RWPE1 (cell line): ENCODE data around the gene LAMA2.

Source experiments
- CTCF ChIA-PET: fragments of 350-600 bp; sonication (Branson Sonifier 250); formaldehyde crosslinking; extraction: SDS; loops from one replicate; lab custom pipeline; 2021; lab: Yijun Ruan, JAX
- POLR2A ChIA-PET: fragments of 400-600 bp; formaldehyde crosslinking; extraction: SDS; loops from one replicate; lab custom pipeline; 2020; ENCODE audit warnings: antibody characterized with exemption; ENCODE audit not compliant: low non-redundant PET; lab: Yijun Ruan, JAX
- DNase-seq: peaks from one replicate; pipeline ENCODE4 v3.0.0; 2012; ENCODE audit warnings: low spot score
- H3K27ac ChIP-seq: fragments of 450-650 bp; 2 replicates; pipeline ENCODE4 v1.5.1; 2017
- TF ChIP-seq, protein P1 (sequence below): fragments of 450-650 bp; conservative IDR thresholded peaks from 2 replicates; pipeline ENCODE4 v1.5.1; 2017; ENCODE audit warnings: low read depth, mild to moderate bottlenecking

LAMA2 gene

DNA sequence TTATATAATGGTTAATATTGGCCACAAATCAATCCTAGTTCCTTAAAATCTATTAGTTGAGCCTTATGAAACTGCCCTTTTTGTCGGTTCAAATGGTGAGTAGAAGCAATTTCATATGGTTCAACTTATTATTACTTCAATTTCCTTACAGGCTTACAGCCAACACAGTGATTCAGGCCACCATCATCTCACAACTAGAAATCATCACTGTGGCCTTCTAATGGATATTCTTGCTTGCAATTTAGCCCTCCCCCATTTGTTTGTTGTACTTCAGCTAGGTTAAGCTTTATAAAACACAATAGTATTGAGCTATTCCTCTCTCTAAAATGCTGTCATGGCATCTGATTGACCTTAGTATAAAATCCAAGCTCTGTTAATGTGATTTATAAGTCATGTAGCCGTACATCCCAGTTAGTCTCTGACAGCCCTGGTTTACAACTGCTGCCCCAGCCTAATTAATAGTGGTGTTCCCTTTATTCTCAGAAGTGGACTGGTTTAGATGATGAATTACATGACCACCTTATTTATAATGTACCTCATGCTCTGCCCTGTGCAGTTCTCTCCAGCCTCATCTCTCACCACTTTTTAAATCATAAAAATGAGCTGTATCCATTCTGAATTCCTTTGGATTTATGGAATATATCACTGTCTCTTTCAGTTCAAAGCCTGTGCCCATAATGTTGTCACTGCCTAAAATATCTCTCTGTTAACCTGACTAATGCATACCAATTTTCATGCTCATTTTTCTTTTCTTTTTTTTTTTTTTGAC lies 36.7 kb downstream of the LAMA2 start:
- DNase-seq = no peak
- no peak overlapping the region for H3K27ac ChIP-seq
- CTCF ChIA-PET = no interaction called here
- TF ChIP-seq, protein P1, sequence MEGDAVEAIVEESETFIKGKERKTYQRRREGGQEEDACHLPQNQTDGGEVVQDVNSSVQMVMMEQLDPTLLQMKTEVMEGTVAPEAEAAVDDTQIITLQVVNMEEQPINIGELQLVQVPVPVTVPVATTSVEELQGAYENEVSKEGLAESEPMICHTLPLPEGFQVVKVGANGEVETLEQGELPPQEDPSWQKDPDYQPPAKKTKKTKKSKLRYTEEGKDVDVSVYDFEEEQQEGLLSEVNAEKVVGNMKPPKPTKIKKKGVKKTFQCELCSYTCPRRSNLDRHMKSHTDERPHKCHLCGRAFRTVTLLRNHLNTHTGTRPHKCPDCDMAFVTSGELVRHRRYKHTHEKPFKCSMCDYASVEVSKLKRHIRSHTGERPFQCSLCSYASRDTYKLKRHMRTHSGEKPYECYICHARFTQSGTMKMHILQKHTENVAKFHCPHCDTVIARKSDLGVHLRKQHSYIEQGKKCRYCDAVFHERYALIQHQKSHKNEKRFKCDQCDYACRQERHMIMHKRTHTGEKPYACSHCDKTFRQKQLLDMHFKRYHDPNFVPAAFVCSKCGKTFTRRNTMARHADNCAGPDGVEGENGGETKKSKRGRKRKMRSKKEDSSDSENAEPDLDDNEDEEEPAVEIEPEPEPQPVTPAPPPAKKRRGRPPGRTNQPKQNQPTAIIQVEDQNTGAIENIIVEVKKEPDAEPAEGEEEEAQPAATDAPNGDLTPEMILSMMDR = no peak
- POLR2A ChIA-PET = interaction anchor here (0.7 kb wide), 1 partner anchor 1357 kb away, joined by 4 read pairs; no protein-coding TSS in a partner anchor

DNA sequence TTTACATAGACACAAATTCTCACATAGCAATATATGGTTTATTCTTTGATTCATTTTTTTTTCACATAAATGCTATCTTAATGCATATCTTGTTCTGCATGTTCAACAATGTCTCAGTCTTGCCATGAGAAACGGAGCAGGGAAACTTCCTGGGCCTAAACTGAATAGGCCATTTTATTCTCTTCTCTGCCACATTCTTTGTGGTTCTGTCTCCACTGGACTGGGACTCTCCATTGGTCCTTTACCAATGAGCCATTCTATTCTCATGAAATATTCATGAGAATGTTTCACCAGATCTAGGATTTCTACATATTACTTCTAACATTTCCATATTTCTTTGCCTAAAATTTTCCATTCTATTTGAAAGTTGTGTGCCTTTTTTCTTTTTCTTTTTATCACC lies 42.8 kb downstream of the LAMA2 start:
- H3K27ac ChIP-seq = no peak overlapping the region
- CTCF ChIA-PET = no interaction called here
- TF ChIP-seq, protein P1 = no peak
- POLR2A ChIA-PET = no interaction called here
- DNase-seq = no peak

DNA sequence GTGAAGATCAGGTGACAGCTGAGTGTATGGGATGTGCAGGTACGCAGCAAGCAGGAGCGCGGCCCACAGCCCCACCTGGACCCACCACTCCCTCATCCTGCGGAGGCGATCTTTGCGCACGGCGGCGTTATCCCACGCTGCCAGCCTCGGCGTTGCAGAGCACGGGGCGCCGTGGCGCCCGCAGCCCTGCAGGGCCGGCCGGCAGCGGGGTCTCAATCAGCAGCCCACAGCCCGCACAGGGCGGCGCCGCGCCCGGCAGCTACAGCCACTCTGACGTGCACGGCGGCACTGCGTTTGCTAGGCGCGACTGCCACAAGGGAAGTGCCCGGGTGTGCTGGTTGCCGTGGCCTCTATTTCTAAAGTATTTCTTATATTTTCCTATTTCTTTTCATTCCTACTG lies 46.9 kb downstream of the LAMA2 start:
- POLR2A ChIA-PET = no interaction called here
- H3K27ac ChIP-seq = no peak overlapping the region
- TF ChIP-seq, protein P1 = no peak
- DNase-seq = no peak
- CTCF ChIA-PET = no interaction called here

DNA sequence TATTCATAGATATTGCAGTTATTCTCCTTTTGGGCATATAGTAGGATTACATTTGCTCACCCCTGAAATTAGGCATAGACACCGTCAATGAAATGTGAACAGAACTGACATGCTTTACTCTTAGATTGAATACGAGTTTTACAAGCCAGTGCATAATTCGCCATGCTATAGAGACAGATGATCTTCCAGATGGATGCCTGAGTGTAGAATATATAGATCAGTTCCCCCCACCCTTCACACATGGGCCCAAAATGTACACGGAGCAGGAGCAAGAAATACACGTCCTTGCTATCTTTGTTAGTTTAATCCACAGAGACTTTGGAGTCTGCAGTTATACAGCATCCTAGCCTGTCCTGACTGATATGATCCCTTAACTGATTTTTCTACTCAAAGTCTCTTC lies 47.4 kb downstream of the LAMA2 start:
- ChIA-PET CTCF (no interaction called here), POLR2A (no interaction called here)
- H3K27ac ChIP-seq = no peak overlapping the region
- TF ChIP-seq, protein P1 = no peak
- no peak for DNase-seq

DNA sequence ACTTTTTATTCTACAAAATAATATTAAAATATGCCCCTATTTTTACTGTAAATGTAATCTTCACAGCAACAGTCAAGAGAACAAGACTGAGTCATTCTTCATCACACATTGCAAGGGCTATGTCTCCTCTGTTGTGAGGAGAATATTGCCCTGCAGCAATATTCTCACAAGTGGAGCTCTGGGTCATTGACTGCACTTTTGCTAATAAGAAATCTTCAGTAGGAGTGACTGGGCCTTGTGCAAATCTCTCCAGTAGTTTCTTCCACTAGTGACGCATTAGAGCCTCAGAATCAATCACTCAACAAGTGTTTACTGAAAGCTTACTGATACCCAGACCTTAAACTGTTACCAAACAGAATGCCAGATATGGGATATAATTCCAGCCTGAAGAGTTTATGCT lies 49.1 kb downstream of the LAMA2 start:
- TF ChIP-seq, protein P1 = no peak
- DNase-seq = peak; percentile 60
- CTCF ChIA-PET = no interaction called here

DNA sequence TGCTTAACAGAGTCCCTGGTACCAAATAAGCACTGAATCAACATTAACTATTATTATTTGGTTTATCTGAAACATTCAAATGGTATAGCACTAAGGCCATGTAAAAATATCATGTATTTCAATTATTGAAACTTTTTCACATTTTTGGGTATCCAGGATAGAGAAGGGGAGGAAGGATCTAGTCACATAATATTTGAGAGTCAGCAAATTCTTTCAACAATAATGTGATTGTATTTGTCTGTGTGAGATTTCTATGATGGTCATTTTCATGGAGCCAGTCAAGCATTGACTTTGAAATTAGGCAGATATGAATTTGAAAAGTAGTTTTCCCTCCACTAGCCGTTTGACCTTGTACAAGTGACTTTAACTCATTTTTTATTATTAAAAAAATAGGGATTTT lies 67.9 kb downstream of the LAMA2 start:
- TF ChIP-seq, protein P1 = no peak
- CTCF ChIA-PET = no interaction called here
- POLR2A ChIA-PET = no interaction called here
- no peak overlapping the region for H3K27ac ChIP-seq
- DNase-seq = no peak

More for the DNA sequence above, 49.1 kb downstream of the LAMA2 start:
- POLR2A ChIA-PET = no interaction called here
- no peak overlapping the region for H3K27ac ChIP-seq
